ENCODE data around the gene USP17L24. TPM values are rescaled to one million over a fixed set of nuclear protein-coding genes. Genes with fewer than 3 reads are reported as not detected.

Gene USP17L24
- total and polyA plus RNA-seq, 12 donors: not detected

Other genes with a start within 250 kb of the USP17L24 start
- not detected for gene FAM90A26, start 154.8 kb upstream of the USP17L24 start, total RNA-seq
- gene FAM90A26, start 154.8 kb upstream of the USP17L24 start, polyA plus RNA-seq: not detected
- not detected for gene USP17L10, start 114.5 kb upstream of the USP17L24 start, total RNA-seq
- gene USP17L10, start 114.5 kb upstream of the USP17L24 start, polyA plus RNA-seq: not detected
- not detected for gene USP17L11, start 109.8 kb upstream of the USP17L24 start, total RNA-seq
- not detected for gene USP17L11, start 109.8 kb upstream of the USP17L24 start, polyA plus RNA-seq
- gene USP17L12, start 105.0 kb upstream of the USP17L24 start, total RNA-seq: not detected
- not detected for gene USP17L12, start 105.0 kb upstream of the USP17L24 start, polyA plus RNA-seq
- not detected for gene USP17L13, start 100.3 kb upstream of the USP17L24 start, total RNA-seq
- not detected for gene USP17L13, start 100.3 kb upstream of the USP17L24 start, polyA plus RNA-seq
- gene USP17L15, start 90.8 kb upstream of the USP17L24 start, total RNA-seq: not detected
- gene USP17L15, start 90.8 kb upstream of the USP17L24 start, polyA plus RNA-seq: not detected
- gene USP17L17, start 81.3 kb upstream of the USP17L24 start, total RNA-seq: not detected
- gene USP17L17, start 81.3 kb upstream of the USP17L24 start, polyA plus RNA-seq: not detected
- gene USP17L18, start 76.5 kb upstream of the USP17L24 start, total RNA-seq: not detected
- not detected for gene USP17L18, start 76.5 kb upstream of the USP17L24 start, polyA plus RNA-seq
- gene USP17L19, start 71.8 kb upstream of the USP17L24 start, total RNA-seq: not detected
- not detected for gene USP17L19, start 71.8 kb upstream of the USP17L24 start, polyA plus RNA-seq
- gene USP17L20, start 67.0 kb upstream of the USP17L24 start, total RNA-seq: not detected
- gene USP17L20, start 67.0 kb upstream of the USP17L24 start, polyA plus RNA-seq: not detected
- not detected for gene USP17L21, start 62.3 kb upstream of the USP17L24 start, total RNA-seq
- gene USP17L21, start 62.3 kb upstream of the USP17L24 start, polyA plus RNA-seq: not detected
- not detected for gene USP17L22, start 57.5 kb upstream of the USP17L24 start, total RNA-seq
- not detected for gene USP17L22, start 57.5 kb upstream of the USP17L24 start, polyA plus RNA-seq
- not detected for gene USP17L25, start 4.7 kb downstream of the USP17L24 start, total RNA-seq
- not detected for gene USP17L25, start 4.7 kb downstream of the USP17L24 start, polyA plus RNA-seq
- not detected for gene USP17L26, start 9.5 kb downstream of the USP17L24 start, total RNA-seq
- not detected for gene USP17L26, start 9.5 kb downstream of the USP17L24 start, polyA plus RNA-seq
- not detected for gene USP17L5, start 14.2 kb downstream of the USP17L24 start, total RNA-seq
- not detected for gene USP17L5, start 14.2 kb downstream of the USP17L24 start, polyA plus RNA-seq
- gene USP17L27, start 19.0 kb downstream of the USP17L24 start, total RNA-seq: not detected
- gene USP17L27, start 19.0 kb downstream of the USP17L24 start, polyA plus RNA-seq: not detected
- gene USP17L28, start 23.7 kb downstream of the USP17L24 start, total RNA-seq: not detected
- gene USP17L28, start 23.7 kb downstream of the USP17L24 start, polyA plus RNA-seq: not detected
- not detected for gene USP17L29, start 28.5 kb downstream of the USP17L24 start, total RNA-seq
- gene USP17L29, start 28.5 kb downstream of the USP17L24 start, polyA plus RNA-seq: not detected
- gene USP17L30, start 38.0 kb downstream of the USP17L24 start, total RNA-seq: not detected
- gene USP17L30, start 38.0 kb downstream of the USP17L24 start, polyA plus RNA-seq: not detected
- not detected for gene DEFB131A, start 119.2 kb downstream of the USP17L24 start, total RNA-seq
- gene DEFB131A, start 119.2 kb downstream of the USP17L24 start, polyA plus RNA-seq: not detected

Data from heart right ventricle (tissue), 12 donors.